GM19372 (cell line): Measurements from ENCODE around the gene SDC1.
A peak's percentile ranks its signal among the peaks of the same experiment; 100 is the strongest.
"Not testable (repeated sequence)": the region's sequence is repeated elsewhere in the genome, so short reads cannot be mapped to it uniquely, and the experiment has no call there.

ENCODE experiments used
- ATAC-seq: cut with Tn5 transposase; IDR thresholded peaks from one replicate; pipeline ENCODE4 v1.9.1; 2021; ENCODE audit warnings: mild to moderate bottlenecking, low read depth, moderate library complexity; ENCODE audit not compliant: unreplicated experiment

Gene SDC1, protein sequence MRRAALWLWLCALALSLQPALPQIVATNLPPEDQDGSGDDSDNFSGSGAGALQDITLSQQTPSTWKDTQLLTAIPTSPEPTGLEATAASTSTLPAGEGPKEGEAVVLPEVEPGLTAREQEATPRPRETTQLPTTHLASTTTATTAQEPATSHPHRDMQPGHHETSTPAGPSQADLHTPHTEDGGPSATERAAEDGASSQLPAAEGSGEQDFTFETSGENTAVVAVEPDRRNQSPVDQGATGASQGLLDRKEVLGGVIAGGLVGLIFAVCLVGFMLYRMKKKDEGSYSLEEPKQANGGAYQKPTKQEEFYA

DNA sequence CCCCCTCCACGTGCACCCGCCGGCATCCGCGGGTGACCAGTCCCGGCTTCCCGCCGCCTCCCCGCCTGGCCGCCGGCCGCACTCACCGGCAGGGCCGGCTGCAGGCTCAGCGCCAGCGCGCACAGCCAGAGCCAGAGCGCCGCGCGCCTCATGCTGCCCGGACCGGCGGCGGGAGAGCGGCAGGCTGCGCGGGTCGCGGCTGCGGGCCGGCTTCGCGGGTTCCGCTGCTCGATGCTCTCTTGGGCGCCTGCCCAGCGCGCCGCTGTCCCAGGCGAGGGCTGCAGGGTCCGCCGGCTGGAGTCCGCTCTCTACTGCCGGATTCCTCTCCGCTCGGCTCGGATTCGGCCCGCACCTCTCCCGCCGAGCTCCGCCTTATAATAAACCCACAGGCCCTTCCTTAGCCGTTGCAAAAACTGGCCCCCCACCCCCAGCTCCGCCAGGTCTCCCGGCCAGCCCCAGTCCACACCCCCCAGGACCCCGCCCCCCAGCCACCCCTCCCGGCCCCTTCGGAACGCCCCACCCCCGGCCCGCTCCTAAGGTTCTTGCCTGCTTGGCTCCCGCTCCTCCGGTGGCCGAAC is at the start of gene SDC1:
Gene SDC1, minus strand, starts transcription at position 415 of the 578 bp plus-strand sequence. Its CDS starts 263 bp downstream, at position 152.
- peak; percentile 25 for ATAC-seq

DNA sequence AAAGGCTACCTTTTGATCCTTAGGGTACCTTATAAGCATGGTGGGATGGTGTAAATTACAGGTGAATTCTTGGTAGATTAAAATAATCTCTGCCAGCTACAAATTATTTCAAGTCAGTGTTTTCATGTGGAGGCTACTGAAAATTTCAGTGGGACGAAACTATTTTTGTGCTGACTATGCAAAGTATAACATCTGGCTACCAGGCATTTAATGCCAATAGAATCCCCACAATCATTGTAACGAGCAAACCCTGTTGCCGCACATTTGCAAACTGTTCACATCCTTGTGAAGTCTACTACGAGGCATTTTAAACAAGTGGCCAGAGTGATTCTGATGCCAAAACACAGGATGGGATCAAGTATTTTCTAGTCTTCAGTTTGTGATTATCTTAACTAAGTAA is 48.1 kb upstream of the SDC1 start:
- no peak for ATAC-seq

DNA sequence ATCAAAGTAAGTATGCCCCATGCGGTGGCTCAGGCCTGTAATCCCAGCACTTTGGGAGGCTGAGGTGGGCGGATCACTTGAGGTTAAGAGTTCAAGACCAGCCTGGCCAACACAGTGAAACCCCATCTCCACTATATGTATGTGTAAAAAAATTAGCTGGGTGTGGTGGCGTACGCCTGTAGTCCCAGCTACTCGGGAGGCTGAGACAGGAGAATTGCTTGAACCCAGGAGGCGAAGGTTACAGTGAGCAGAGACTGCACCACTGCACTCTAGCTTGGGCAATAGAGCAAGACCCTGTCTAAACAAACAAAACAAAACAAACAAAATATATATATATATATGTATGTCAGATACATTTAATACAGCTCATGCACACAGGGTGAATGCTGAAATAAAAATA is 43.4 kb upstream of the SDC1 start:
- not testable (repeated sequence) for ATAC-seq

DNA sequence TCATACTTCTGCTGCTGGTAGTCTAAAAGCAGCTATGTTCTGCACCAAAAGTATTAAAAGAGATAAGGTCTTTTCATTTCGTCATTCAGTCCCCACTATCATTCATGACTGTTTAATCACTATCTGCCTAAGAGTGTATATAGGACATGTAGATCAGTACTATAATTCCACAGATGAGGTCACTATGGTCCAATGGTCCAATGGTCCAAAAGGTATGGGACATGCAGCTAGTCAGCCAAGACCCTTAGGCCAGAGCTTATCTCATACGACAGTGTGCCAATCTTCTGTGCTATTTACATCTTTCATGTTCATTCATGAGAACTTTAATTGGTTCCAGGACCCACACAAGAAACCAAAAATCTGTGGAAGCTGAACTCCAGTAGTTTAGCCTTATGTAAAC is 42.6 kb upstream of the SDC1 start:
- ATAC-seq, result no peak

DNA sequence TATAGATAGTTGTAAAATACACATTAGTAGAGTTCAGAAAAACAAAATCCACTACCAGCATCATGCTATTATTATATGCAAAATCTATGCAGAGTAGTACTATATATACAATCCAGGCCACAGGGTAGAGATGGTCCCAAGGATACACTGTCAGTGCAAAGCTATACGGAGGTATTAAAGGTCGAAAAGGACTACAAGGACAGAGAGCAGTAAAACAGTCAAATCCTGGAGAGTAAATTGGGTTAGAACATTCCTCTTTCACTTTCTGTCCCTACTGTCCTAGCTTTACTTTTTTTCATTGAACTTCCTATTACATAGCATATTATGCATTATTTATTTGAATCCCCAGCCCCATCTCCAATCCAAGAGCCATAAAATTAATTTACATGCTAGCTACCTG is 39.7 kb upstream of the SDC1 start:
- no peak for ATAC-seq

DNA sequence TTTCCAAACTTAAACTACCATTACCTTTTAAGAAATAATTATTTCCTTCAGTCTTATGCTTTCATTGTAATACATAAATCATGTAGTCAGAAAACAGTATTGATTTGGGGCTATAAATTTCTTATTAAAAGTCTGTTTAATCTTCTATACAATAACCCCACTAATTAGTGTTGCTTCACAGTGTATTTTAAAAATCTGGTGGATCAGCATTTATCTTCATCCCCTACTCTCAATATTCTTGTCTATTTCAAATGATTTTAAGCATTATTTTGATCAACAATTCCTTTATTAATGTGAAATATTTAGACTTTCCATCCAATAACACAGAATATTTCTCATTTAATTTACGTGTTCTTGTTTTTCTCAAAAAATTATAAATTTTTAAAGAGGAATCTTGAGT is 32.5 kb upstream of the SDC1 start:
- ATAC-seq, result no peak

DNA sequence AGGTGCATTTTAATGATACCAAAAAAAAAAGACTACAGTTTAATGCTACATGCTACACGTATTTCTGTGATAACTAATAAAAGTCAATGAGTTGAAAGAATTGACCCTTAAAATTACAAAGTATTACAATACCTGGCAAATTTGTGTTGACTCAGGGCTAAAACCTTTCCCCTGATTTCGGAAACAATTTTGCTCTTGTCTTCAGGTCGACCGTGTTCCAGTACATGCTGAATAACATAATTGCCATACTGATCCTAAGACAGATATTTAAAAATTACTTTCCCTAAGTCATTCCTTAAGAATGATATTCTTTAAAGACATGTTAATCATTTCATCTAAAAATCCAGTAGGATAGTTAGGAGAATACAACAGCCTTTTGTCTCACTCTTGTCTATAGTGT is 29.8 kb upstream of the SDC1 start:
- ATAC-seq, result no peak

DNA sequence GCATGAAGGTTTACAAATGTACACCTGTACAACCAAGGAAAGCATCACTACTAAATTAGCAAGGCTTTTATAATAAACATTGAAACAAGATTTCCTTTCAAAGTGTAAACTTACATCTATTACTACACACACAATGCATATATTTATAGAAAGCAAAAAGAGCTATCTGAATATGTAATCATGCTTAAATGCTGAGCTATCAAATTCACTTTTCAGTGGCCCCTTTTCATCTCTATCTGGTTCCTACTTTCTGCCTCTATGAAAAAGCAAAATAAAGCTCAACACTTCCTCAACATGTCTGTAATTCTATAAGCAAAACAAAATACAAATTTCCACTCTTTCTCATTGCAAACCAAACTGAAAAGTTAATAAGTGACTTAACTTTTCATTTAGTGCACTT is 25.5 kb upstream of the SDC1 start:
- no peak for ATAC-seq

DNA sequence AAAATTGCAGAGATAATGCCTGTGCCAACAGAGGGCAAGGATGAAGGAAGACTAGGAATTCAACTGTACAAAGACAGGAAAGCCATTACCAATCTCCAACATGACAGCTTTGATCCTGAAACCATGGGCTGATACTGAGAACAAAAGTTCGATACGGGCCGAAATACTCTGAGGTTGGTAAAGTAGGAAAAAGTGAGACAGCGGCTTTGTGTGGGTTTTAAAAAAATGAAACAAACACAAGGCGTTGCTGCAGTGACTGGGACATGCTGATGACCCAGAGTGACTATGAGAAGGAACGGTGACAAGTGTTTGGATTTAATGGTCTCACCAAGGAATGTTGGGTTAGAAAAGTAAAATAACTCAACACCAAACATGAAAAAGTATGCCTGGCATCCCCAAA is 24.2 kb upstream of the SDC1 start:
- ATAC-seq, result no peak

DNA sequence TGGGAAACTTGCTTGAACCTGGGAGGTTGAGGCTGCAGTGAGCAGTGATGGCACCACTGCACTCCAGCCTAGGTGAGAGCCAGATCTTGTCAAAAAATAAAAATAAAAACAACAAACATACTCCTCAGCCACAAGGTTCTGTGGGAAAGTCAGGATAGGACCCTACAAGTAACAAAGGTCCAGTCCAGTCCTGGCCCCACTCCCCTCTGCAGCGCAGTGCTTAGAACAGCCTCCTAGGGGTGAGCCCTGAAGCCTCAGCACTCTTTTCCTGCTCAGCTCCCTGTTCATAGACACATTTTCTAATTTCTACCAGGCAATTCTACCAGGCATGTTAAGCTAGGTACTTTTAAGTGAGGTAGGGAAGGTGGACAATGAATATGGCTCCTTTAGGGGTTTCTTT is 22.2 kb upstream of the SDC1 start:
- no peak for ATAC-seq

DNA sequence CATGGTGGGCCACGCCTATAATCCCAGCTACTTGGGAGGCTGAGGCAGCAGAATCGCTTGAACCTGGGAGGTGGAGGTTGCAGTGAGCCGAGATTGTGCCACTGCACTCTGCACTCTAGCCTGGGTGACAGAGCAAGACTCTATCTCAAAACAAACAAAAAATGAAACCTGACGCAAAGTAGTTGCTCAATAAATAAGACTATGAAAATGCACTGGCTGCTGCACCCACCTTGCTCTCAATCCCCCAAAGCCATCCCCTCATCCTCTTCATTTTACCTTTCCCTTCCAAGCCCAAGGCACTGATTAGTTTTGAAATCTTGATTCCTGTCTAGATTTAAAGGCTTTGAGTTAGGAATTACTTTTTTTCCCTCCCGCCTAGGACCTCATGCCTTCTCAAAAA is 18.7 kb upstream of the SDC1 start:
- not testable (repeated sequence) for ATAC-seq

DNA sequence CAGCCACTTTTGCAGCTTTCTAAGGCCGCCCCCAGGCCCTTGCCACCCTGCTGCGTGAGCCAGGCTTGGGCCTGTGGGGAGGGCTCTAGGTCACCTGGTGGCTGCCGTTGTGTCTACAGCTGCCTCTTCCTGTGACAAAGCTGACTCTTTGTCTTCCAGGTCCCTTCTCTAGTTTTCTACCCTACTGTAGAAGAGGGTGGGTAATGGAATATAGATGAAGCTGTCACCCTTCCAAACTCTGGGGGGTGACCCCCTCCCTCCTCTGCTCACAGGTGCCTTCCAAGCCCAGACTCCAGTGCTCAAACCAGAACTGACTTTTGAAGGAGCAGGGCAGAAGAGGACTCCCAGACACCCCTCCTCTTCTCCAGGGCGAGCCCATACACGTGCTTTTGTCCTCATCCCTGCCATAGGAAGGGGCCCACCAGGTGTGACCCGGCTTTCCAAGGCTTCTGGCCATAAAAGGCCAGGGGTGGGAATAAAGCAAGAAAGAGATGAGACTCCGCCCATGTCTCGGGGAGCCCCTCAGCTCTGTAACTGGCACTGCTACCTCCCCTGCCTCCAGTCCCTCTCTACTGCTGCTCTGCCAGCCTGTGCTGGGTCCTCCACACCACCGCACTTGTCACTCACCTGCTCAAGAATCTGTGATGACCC is 17.9 kb upstream of the SDC1 start:
- ATAC-seq, result no peak

DNA sequence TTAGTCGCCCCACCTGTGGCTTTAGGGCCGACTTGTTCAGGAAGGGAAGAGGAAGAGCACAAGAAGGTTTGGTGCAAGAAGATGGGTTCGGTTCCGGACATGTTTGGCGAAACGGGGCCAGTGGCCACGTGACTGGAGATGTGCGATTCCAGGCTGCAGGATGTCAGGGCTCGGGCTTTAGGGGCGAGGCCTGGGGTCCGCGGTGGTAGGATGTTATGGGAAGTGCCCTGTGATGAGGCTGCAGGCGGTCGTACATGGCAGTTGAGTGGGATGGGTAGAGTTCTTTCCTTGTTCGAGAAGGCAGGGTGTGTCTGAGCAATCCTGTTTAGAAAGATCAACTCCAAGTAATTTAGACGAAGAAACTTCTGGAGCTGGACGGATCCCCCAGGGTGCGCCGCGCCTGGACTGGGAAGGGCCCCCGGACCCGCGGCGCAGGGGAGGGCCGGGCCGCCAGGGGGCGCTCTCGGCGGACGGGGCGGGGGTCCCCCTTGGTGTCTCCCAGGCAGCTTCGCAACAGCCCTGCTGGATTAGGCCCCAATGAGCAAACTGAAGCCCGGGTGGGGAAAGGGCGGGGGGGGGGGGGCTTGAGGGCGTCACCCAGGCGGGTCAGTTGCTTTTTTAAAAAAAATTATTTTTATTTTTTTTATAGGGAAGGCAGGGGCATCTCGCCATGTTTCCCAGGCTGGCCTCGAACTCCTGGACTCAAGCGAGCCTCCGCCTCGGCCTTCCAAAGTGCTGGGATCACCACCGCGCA is 17.2 kb upstream of the SDC1 start:
- ATAC-seq, result peak; percentile 56

DNA sequence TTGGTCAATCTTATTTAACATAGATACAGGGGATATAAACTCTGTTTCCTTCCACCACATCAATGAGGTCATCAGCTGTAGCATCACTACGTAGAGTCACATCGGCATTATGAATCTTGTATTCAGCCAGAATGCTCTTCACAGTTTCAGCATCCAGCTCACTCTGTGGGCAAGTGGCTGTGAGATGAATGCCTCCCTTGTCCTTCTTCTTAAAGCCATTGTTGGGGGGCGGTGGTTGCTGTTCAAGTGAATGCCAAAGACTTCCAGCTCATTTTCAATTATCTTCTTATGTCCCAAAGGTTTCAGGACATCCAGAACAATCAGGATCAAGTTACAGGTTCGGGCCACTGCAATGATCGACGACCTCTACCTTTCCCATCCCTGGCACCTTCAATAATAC is 15.4 kb upstream of the SDC1 start:
- not testable (repeated sequence) for ATAC-seq

DNA sequence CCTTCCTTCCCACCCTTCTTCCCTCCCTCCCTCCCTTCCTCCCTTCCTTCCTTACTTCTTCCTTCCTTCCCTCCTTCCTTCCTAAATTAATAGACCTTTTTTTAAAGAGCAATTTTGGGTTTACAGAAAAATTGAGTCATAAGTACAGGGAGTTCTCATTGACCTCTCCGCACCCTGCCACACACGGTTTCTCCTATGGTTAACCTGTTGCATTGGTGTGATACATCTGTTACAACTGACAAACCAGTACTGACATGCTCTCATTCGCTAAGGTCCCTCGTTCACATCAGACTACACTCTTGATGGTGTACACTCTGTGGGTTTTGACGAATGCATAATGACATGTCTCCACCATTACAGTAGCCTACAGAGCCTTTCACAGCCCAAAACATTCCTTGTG is 11.6 kb upstream of the SDC1 start:
- ATAC-seq, result no peak

DNA sequence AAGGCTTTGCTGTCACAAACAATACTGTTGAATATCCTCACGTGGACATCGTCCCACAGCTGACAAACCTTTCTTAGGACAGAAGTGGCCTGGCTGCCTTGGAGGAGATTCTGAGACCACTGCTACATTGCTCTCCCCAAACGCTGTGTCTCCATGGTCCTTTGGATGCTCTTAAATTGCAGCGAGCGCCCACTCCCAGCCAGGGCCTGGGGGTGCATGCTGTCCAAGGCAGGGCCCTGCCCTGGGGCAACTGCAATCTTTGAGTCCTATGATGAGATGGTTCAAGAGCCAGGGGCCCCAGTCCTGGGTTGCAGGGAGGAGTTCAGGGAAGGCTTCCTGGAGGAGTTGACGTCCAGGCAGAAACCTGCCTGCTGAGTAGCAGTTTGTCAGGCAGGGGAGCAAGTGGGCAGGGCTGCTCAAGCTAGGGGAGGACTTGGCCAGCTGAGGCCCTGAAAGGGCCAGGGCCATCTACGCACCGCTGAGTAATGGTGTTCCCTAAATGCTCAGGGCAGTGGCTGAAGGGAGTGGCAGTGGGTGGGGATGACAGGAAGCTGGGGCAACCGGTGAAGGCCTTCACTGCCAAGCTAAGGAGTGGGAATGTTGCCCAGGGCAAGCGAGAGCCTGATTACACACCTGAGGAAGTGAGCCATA is 10.8 kb upstream of the SDC1 start:
- no peak for ATAC-seq

DNA sequence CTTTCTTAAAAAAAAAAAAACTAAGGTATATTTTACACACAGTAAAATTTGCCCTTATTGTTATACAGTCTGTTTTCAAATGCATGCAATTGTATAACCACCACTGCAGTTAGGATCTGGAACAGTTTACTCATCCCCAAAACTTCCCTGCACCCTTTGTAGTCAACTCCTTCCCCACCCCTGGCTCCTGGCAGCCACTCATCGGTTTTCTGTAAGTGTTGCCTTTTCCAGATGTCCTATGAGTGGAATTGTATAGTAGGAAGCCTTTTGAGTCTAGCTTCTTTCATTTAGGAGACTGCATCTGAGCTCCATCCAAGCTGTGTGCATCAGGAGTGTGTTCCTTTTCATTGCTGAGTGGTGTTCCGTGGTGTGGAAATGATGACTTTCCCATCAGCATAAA is 9.7 kb upstream of the SDC1 start:
- not testable (repeated sequence) for ATAC-seq

DNA sequence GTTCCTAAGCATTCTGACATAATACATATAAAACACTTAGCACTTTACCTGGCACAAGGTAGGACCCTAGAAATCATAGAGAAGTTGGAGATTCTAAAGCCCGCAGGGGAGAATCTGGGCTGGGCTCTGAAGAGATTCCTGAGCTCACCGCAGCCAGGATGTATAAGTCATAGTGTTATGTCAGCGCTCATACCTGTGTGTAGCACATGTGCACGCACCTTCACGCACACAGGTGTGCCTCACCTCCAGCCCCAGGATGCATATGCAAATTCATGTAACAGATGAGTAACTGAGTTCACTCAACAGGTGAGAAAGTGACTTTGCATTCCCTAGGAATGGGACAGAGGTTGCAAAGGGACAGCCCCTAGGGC is 7.9 kb upstream of the SDC1 start:
- ATAC-seq, result no peak

DNA sequence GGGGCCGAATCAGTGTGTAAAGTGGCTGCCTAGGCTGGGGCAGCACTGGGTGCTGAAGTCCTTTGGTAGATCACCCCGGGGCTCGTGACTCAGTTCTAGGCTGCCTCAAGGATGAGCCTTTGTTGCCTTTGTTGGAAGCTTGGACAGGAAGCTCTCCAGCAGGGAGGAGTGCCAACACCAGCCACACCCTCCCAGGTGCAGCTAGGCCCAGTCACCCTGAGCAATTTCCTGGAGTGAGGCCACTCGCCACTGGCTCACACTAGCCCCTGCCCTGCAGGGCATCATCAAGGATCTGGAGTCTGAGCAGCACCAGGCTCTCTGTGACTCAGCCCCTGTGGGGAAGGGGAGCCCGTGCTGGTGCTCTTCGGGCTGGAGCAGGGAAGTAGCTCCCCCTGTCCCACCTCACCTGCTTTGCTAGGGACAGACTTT is 6.7 kb upstream of the SDC1 start:
- ATAC-seq, result no peak

DNA sequence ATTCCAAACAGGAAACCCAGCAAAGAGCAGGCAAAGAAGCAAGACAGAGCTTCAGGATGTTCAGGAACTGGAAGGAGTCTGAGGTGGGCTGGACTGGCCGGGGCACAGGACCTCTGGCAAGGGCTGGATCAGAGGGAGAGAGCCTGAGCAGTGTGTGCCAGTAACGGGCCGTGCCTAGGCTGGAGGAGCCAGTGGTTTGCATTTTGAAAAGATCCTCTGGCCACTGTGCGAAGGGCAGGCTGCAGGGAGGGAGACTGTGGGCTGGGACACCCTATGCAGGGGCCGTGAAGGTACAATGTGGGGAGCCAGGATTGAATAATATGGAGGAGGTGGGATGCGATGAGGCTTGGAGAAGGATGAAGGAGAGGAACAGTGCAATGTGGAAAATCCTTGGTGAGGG is 6.2 kb upstream of the SDC1 start:
- no peak for ATAC-seq

DNA sequence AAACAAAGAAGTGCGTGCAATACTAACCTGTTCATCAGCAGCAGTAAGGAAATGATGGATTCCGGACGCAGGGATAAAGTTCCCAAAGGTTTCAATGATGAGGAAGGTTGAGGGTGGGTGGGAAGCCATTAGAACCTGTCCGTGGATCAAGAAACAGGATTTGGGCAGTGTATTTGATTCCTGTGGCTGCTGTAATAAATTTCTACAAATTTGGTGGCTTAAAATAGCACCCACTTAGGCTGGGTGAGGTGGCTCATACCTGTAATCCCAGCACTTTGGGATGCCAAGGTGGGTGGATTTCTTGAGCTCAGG is 5.1 kb upstream of the SDC1 start:
- no peak for ATAC-seq
